22Rv1 (cell line): Measurements from ENCODE around the gene APOBEC3C.
"Not testable (repeated sequence)": the region's sequence is repeated elsewhere in the genome, so short reads cannot be mapped to it uniquely, and the experiment has no call there.

Experiments
- H3K27ac ChIP-seq: fragments of 450-650 bp; 2 replicates; pipeline ENCODE4 v1.5.1; 2017
- CTCF ChIP-seq: fragments of 450-650 bp; IDR thresholded peaks from 2 replicates; pipeline ENCODE4 v1.5.1; 2017; ENCODE audit warnings: mild to moderate bottlenecking
- ZFX ChIP-seq: fragments of 450-650 bp; IDR thresholded peaks from 2 replicates; pipeline ENCODE4 v1.6.1; 2017; ENCODE audit warnings: antibody characterized with exemption, borderline replicate concordance

Gene APOBEC3C

GRCh38 chr22:39003165-39003638 lies 10.9 kb upstream of the APOBEC3C start:
- H3K27ac ChIP-seq: no peak overlapping the region
- peak; percentile 85 for TF ChIP-seq CTCF
- TF ChIP-seq ZFX: no peak

GRCh38 chr22:39007177-39007576 lies 6.9 kb upstream of the APOBEC3C start:
- H3K27ac ChIP-seq: no peak overlapping the region
- TF ChIP-seq ZFX: no peak
- no peak for TF ChIP-seq CTCF

- not testable (repeated sequence) for H3K27ac ChIP-seq
Observed at GRCh38 chr22:39008271-39008850, 5.7 kb upstream of the APOBEC3C start.

GRCh38 chr22:39010946-39011345 lies 3.1 kb upstream of the APOBEC3C start:
- no peak overlapping the region for H3K27ac ChIP-seq
- TF ChIP-seq ZFX (no peak), CTCF (no peak)

GRCh38 chr22:39012533-39013511 lies 1.2 kb upstream of the APOBEC3C start:
- TF ChIP-seq CTCF: no peak
- no peak for TF ChIP-seq ZFX
- no peak overlapping the region for H3K27ac ChIP-seq

DNA sequence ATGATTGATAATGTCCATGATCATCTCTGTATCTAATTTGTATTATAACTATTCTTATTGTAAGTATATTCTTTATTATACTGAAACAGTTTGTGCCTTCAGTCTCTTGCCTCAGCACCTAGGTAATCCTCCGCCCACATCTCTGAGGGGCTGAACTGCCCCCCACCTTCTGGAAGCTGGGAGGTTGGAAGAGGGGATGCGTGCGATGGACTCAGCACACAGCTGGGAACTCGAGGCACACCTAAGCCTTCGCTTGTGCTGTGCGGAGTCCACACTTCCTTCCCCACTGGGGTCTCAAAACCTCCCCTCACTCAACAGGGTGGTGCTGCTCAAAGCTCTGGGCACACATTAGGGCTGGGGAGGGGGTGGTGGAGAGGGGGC lies 506 bp upstream of the APOBEC3C start:
- not testable (repeated sequence) for H3K27ac ChIP-seq

DNA sequence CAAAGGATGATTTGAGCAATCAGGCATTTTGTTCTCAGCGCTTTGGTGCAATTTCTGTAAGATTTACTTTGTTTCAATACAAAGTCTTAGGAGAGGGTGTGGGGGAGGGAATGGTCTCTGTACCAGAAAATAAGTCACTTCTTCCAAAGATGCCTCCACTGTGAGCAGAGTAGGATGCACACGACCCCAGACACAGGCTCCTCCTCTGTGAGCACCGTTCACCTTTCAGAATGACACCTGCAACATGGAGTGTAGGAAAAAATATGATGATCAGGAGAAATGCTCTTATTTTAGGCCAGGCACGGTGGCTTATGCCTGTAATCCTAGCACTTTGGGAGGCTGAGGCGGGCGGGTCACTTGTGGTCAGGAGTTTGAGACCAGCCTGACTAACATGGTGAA lies 665 bp downstream of the APOBEC3C start:
- not testable (repeated sequence) for H3K27ac ChIP-seq

GRCh38 chr22:39016592-39016991 lies 2.5 kb downstream of the APOBEC3C start:
- TF ChIP-seq CTCF (no peak), ZFX (no peak)
- no peak overlapping the region for H3K27ac ChIP-seq
